ENCODE results near the gene FNDC1.

GRCh38 chr6:159119791-159120190 is 49.4 kb upstream of the FNDC1 start:
- no peak for TF ChIP-seq POLR2A (IDR thresholded peaks at IDR 0.05; ENCODE audit: low read length)
- TF ChIP-seq GATA1 (IDR thresholded peaks at IDR 0.05; ENCODE audit: low read depth, low read length), result no peak

Measured in erythroblast (primary cell).